Measurements from ENCODE around the gene EDA.

Gene EDA

DNA sequence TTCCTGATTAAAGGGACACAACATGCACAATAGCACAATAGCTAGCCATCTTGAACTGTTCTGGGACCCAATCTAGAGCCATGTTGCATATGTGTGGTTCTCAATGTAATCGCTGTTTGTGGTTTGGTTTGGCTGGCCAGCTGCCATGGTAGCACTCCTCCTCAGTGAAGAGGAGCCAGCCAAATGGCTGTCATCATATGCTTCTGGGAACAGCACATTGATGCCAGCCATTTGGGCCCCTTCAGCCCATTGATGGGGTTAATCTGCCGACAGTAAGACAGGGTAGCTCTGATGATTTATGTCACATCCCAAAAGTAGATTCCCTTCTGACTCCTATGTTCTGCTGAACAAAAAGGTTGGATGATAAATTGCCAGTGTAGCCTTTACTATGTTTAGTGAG lies 385.4 kb downstream of the EDA start:
- DNase-seq (ENCODE audit: low read depth): no peak
- H3K4me3 ChIP-seq (ENCODE audit: low read length): no peak overlapping the region
- TF ChIP-seq, protein P1, sequence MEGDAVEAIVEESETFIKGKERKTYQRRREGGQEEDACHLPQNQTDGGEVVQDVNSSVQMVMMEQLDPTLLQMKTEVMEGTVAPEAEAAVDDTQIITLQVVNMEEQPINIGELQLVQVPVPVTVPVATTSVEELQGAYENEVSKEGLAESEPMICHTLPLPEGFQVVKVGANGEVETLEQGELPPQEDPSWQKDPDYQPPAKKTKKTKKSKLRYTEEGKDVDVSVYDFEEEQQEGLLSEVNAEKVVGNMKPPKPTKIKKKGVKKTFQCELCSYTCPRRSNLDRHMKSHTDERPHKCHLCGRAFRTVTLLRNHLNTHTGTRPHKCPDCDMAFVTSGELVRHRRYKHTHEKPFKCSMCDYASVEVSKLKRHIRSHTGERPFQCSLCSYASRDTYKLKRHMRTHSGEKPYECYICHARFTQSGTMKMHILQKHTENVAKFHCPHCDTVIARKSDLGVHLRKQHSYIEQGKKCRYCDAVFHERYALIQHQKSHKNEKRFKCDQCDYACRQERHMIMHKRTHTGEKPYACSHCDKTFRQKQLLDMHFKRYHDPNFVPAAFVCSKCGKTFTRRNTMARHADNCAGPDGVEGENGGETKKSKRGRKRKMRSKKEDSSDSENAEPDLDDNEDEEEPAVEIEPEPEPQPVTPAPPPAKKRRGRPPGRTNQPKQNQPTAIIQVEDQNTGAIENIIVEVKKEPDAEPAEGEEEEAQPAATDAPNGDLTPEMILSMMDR (conservative IDR thresholded peaks at IDR 0.05; ENCODE audit: low read length): no peak

DNA sequence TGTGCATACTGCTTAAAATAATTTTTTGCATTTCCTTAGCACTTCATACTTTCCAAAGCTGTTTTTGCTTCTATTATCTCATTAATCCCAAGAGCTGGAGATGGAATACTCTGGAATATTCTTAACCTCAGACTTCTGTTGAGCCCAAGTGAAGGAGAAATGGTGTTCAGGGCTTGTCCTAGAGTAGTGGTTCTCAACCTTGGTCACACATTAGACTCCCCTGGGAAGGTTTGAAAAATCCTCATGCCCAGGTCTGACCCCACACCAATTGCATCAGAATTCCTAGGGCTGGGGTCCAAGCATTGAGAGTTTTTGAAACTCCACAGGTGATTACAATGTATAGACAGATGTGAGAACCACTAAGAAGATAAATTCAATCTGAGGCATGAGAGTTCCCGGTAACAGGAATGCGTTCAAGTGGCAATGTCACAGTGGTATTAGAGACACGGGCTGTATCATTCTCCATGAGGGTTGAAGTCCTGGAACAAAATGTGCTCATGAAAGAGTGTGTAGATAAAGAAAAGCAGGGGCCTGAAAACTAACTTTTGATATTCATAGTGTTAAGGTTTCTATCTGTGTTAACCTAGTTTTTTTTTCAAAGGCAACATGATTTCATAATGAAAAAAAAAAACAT lies 385.9 kb downstream of the EDA start:
- DNase-seq (ENCODE audit: low read depth): no peak
- TF ChIP-seq, protein P1 (conservative IDR thresholded peaks at IDR 0.05; ENCODE audit: low read length): no peak
- H3K4me3 ChIP-seq (ENCODE audit: low read length): no peak overlapping the region

DNA sequence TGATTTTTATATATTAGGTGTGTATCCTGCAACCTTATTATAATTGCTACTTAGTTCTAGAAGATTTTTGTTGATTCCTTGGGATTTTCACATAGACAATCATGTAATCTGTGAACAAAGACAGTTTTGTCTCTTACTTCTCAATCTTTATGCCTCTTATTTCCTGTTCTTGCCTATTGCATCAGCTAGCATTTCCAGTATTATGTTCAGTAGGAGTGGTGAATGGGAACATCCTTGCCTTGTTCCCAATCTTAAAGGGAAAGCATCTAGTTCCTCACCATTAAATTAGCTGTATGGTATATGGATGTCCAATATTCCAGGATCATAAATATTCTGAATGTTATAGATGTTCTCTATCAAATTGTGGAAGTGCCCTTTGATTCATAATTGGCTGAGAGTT lies 392.0 kb downstream of the EDA start:
- TF ChIP-seq, protein P1 (conservative IDR thresholded peaks at IDR 0.05; ENCODE audit: low read length): no peak
- no peak for DNase-seq (ENCODE audit: low read depth)
- no peak overlapping the region for H3K4me3 ChIP-seq (ENCODE audit: low read length)

DNA sequence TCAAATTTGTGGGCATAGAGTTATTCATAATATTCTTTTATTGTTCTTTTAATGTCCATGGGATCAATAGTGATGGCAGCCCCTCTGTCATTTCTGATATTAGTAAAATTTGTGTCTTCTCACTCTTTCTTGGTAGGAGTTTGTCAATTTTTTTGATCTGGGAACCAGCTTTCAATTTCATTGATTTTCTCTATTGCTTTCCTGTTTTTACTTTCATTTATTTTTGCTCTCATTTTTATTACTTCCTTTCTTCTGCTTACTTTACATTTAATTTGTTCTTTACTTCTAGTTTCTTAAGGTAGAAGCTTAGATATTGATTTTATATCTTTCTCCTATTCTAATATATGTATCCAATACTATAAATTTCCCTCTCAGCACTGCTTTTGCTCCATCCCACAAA lies 393.1 kb downstream of the EDA start:
- no peak overlapping the region for H3K4me3 ChIP-seq (ENCODE audit: low read length)
- TF ChIP-seq, protein P1 (conservative IDR thresholded peaks at IDR 0.05; ENCODE audit: low read length): no peak
- DNase-seq (ENCODE audit: low read depth): no peak

DNA sequence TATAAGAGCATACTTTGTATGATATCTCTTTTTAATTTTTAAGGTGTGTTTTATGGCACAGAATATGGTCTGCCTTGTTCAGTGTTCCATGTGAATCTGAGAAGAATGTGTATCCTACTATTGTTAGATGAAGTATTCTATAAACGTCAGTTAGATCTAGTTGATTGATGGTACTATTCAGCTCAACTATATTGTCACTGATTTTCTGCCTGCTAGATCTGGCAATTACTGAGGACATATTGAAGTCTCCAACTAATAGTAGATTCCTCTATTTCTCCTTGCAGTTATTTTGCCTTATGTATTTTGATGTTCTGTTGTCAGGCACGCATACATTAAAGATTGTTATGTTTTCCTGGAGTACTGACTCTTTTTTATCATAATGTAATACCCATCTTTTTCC lies 394.1 kb downstream of the EDA start:
- no peak for DNase-seq (ENCODE audit: low read depth)
- TF ChIP-seq, protein P1 (conservative IDR thresholded peaks at IDR 0.05; ENCODE audit: low read length): no peak
- H3K4me3 ChIP-seq (ENCODE audit: low read length): no peak overlapping the region

DNA sequence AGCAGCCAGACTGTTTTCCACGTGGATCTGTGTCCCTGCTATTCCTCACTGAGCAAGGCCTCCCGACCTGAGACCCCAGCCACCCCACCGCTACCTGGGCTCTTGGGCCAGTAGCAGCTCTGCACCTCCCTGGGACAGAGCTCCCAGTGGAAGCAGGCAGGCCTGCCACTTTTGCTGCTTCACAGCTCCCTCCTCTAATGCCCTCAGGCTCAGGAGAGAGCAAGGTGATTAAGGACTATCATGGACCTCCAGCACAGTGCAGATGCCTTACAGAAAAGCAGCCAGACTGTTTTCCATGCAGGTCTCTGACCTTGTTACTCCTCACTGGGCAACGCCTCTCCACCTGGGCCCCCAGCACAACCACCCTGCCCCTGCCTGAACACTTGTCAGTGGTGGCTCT lies 396.8 kb downstream of the EDA start:
- TF ChIP-seq, protein P1 (conservative IDR thresholded peaks at IDR 0.05; ENCODE audit: low read length): no peak
- no peak for DNase-seq (ENCODE audit: low read depth)
- no peak overlapping the region for H3K4me3 ChIP-seq (ENCODE audit: low read length)

DNA sequence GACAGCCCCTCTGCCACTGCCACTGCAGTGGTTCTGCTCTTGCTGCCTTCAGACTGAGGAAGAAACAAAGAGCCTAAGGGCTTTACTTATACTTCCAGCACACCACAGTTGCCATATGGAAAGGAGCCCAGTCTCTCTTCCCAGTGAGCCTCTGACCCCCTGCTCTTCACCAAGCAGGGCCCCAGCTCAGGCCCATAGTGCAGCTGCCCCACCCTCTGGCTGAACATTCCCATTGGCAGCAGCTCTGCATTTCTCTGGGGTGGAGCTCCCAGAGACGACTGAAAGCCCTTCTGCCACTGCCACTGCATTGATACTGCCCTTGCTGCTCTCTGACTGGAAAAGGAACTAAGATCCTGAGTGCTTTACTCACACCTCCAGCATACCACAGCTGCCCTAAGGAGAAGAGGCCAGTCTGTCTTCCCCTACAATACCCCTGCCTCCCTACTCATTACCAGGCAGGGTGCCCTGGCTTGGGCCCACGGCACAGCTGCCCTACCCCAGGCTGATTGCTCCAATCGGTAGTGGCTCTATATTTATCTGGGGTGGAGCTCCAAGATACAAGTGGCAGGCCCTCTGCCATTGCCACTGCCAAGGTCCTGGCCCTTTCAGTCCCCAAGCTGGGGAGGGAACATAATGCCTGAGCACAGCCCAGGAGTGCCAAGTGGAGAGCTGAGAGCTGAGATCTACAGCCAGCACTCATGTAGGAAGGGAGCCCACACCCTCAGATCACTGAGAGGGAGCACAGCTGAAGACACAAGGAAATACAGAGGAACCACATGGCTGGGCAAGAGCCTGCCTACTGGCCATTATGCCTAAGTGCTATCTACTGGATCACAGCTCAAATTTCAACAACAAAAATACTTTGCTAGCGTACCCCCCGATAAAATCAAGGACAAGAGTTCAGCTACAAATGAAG lies 397.8 kb downstream of the EDA start:
- TF ChIP-seq, protein P1 (conservative IDR thresholded peaks at IDR 0.05; ENCODE audit: low read length): no peak
- H3K4me3 ChIP-seq (ENCODE audit: low read length): no peak overlapping the region
- DNase-seq (ENCODE audit: low read depth): no peak

Data from AG10803 (cell line).